ENCODE data around the gene NAP1L4.

GRCh38 chr11:2917842-2918490 lies 74.2 kb downstream of the NAP1L4 start:
- TF ChIP-seq, protein P1, sequence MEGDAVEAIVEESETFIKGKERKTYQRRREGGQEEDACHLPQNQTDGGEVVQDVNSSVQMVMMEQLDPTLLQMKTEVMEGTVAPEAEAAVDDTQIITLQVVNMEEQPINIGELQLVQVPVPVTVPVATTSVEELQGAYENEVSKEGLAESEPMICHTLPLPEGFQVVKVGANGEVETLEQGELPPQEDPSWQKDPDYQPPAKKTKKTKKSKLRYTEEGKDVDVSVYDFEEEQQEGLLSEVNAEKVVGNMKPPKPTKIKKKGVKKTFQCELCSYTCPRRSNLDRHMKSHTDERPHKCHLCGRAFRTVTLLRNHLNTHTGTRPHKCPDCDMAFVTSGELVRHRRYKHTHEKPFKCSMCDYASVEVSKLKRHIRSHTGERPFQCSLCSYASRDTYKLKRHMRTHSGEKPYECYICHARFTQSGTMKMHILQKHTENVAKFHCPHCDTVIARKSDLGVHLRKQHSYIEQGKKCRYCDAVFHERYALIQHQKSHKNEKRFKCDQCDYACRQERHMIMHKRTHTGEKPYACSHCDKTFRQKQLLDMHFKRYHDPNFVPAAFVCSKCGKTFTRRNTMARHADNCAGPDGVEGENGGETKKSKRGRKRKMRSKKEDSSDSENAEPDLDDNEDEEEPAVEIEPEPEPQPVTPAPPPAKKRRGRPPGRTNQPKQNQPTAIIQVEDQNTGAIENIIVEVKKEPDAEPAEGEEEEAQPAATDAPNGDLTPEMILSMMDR (IDR thresholded peaks at IDR 0.05 in 8 of 11, conservative IDR thresholded peaks at IDR 0.05 in 3 of 11), result no peak
- TF ChIP-seq POLR2A (IDR thresholded peaks at IDR 0.05) (no peak), POLR2AphosphoS5 (IDR thresholded peaks at IDR 0.05) (no peak)
